Activated naive CD4-positive, alpha-beta T cell treated with anti-CD3 and anti-CD28 coated beads, Interleukin-2, amount 50 U/mL, for 72 hours (primary cell): Measurements from ENCODE around the gene TAF1D. TPM values are rescaled to one million over a fixed set of nuclear protein-coding genes. Genes with fewer than 3 reads are reported as not detected.
"Not testable (repeated sequence)": the region's sequence is repeated elsewhere in the genome, so short reads cannot be mapped to it uniquely, and the experiment has no call there.

Experiments
- ATAC-seq, 2 donors: fragments of 150-1000 bp; cut with Tn5 transposase; 2 replicates each; pipeline ENCODE4 v1.10.0; 2021; ENCODE audit warnings: mild to moderate bottlenecking in 2 of 2, moderate library complexity in 2 of 2
- DNase-seq, 2 donors: peaks; one replicate each; pipeline ENCODE4 v3.0.0; 2021 to 2022; ENCODE audit warnings: low spot score in 2 of 2
- H3K27ac Mint-ChIP-seq, 2 donors: one replicate each; pipeline ENCODE4 v1.8.0; 2022; ENCODE audit warnings: mild to moderate bottlenecking in 2 of 2, mixed read lengths in 2 of 2
- H3K36me3 Mint-ChIP-seq, 2 donors: one replicate each; pipeline ENCODE4 v1.8.0; 2022; ENCODE audit warnings: mixed read lengths in 2 of 2
- H3K9me3 Mint-ChIP-seq, 2 donors: one replicate each; pipeline ENCODE4 v1.8.0; 2022; ENCODE audit warnings: mixed read lengths in 2 of 2
- total RNA-seq, 2 donors: library from RNA; stranded (reverse); gene quantifications; one replicate each; pipeline ENCODE4 v1.2.3, GENCODE V29; 2022

Gene TAF1D
- total RNA-seq, 2 donors from 2014 or later = 236 to 541 TPM

- ATAC-seq (no peak), DNase-seq (no peak)
- H3K27ac Mint-ChIP-seq = no peak overlapping the region
- H3K9me3 Mint-ChIP-seq = no peaks in the 10 kb centered on the region
- peaks cover 8 to 14% of the 10 kb centered on the region in 2 donors for H3K36me3 Mint-ChIP-seq
Observed at GRCh38 chr11:93757924-93758865, 16.9 kb upstream of the TAF1D start.

GRCh38 chr11:93757301-93757700 lies 16.0 kb upstream of the TAF1D start:
- Mint-ChIP-seq H3K9me3 (no peaks in the 10 kb centered on the region), H3K36me3 (peaks cover 8 to 14% of the 10 kb centered on the region in 2 donors), H3K27ac (no peak overlapping the region)
- DNase-seq = no peak
- no peak for ATAC-seq

DNA sequence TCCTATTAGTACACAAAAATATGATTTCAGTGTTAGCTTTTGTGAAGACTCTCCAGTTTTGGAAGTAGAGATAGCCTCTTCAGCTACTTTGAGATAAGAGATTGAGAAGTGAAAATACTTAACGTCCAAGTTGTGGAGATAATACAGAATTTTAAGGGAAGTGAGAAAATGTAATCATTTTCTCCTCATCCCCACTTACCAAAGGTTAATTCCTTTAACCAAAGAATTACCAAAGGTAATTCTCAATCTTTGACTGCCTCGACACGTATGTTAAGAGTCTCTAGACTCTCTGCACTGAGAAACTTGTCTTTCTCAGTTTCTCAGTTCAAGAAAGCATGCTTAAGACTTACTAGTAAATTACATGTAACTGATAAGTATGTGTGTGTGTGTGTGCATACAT lies 15.5 kb upstream of the TAF1D start:
- no peak overlapping the region for H3K27ac Mint-ChIP-seq
- DNase-seq (no peak), ATAC-seq (no peak)
- peaks cover 8 to 14% of the 10 kb centered on the region in 2 donors for H3K36me3 Mint-ChIP-seq
- H3K9me3 Mint-ChIP-seq = no peaks in the 10 kb centered on the region

GRCh38 chr11:93753241-93753640 lies 11.9 kb upstream of the TAF1D start:
- H3K27ac Mint-ChIP-seq = no peak overlapping the region
- H3K36me3 Mint-ChIP-seq = peaks cover 7 to 8% of the 10 kb centered on the region in 2 donors
- H3K9me3 Mint-ChIP-seq = no peaks in the 10 kb centered on the region
- DNase-seq = no peak
- ATAC-seq = no peak

GRCh38 chr11:93751001-93751400 lies 9.7 kb upstream of the TAF1D start:
- DNase-seq (no peak), ATAC-seq (no peak)
- no peak overlapping the region for H3K27ac Mint-ChIP-seq
- H3K9me3 Mint-ChIP-seq = no peaks in the 10 kb centered on the region
- H3K36me3 Mint-ChIP-seq = no peaks in the 10 kb centered on the region

GRCh38 chr11:93747122-93747521 lies 5.8 kb upstream of the TAF1D start:
- no peak for DNase-seq
- no peak for ATAC-seq
- Mint-ChIP-seq H3K9me3 (no peaks in the 10 kb centered on the region), H3K36me3 (no peaks in the 10 kb centered on the region), H3K27ac (no peak overlapping the region)

DNA sequence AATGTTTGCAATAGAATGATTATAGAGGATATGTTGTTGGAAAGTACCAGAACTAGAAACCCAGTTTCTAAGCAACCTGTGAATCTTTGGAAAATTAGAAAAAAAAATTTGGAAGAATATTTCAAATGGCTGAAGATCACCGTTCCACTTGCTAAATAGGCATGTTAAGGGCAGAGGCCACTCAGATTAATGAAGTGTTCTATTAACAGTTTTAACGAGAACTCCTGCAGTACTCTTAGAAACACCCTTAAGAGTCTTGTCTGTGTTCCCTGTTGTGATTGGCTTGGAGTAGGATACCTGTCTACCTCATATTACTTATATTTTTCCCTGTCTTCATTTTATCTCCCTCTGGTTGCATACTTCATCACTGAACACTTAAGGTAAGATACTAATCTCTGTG lies 4.8 kb upstream of the TAF1D start:
- Mint-ChIP-seq H3K9me3 (no peaks in the 10 kb centered on the region), H3K27ac (no peak overlapping the region), H3K36me3 (peaks cover 7 to 9% of the 10 kb centered on the region in 2 donors)
- ATAC-seq (no peak), DNase-seq (no peak)

GRCh38 chr11:93745005-93745755 lies 3.9 kb upstream of the TAF1D start:
- not testable (repeated sequence) for H3K27ac Mint-ChIP-seq, ATAC-seq, DNase-seq, H3K9me3 Mint-ChIP-seq
- H3K36me3 Mint-ChIP-seq = peaks cover 16 to 17% of the 10 kb centered on the region in 2 donors

DNA sequence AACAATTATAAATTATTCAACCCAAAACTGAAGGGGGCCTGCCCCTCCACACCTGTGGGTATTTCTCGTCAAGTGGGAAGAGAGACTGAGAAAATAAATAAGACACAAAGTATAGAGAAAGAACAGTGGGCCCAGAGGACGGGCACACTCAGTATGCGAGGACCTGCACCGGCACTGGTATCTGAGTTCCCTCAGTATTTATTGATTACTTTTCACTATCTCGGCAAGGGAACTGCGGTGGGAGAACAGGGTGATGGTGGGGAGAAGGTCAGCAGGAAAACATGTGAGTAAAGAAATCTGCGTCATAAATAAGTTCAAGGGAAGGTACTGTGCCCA lies 3.3 kb upstream of the TAF1D start:
- H3K27ac Mint-ChIP-seq = no peak overlapping the region
- no peaks in the 10 kb centered on the region for H3K9me3 Mint-ChIP-seq
- no peak for DNase-seq
- peaks cover 22% of the 10 kb centered on the region in 2 donors for H3K36me3 Mint-ChIP-seq
- ATAC-seq = no peak

- Mint-ChIP-seq H3K9me3 (no peaks in the 10 kb centered on the region), H3K27ac (peak overlapping the region; percentile 88 to 100), H3K36me3 (peaks cover 35 to 36% of the 10 kb centered on the region in 2 donors)
- DNase-seq (no peak), ATAC-seq (no peak)
Observed at GRCh38 chr11:93743291-93743690, 2.0 kb upstream of the TAF1D start.

- Mint-ChIP-seq H3K9me3 (no peaks in the 10 kb centered on the region), H3K27ac (peak overlapping the region; percentile 100), H3K36me3 (peaks cover 49 to 50% of the 10 kb centered on the region in 2 donors)
- ATAC-seq = peak; percentile 11 to 38
- DNase-seq = no peak
Observed at GRCh38 chr11:93741882-93742226, 559 bp upstream of the TAF1D start.

GRCh38 chr11:93740730-93741093 lies 583 bp downstream of the TAF1D start:
- Mint-ChIP-seq H3K36me3 (peaks cover 59 to 61% of the 10 kb centered on the region in 2 donors), H3K9me3 (no peaks in the 10 kb centered on the region), H3K27ac (peak overlapping the region; percentile 100)
- ATAC-seq (peak; percentile 36 to 52), DNase-seq (peak in 1 of 2 donors; percentile 61)

GRCh38 chr11:93740031-93740729 lies 1.1 kb downstream of the TAF1D start:
- ATAC-seq (peak; percentile 3 to 5), DNase-seq (peak in 1 of 2 donors; percentile 22)
- Mint-ChIP-seq H3K9me3 (no peaks in the 10 kb centered on the region), H3K27ac (peak overlapping the region; percentile 100), H3K36me3 (peaks cover 60 to 62% of the 10 kb centered on the region in 2 donors)

GRCh38 chr11:93738647-93739081 lies 2.6 kb downstream of the TAF1D start:
- peaks cover 69 to 74% of the 10 kb centered on the region in 2 donors for H3K36me3 Mint-ChIP-seq
- no peaks in the 10 kb centered on the region for H3K9me3 Mint-ChIP-seq
- H3K27ac Mint-ChIP-seq = peak overlapping the region; percentile 91 to 100
- DNase-seq (no peak), ATAC-seq (no peak)

- ATAC-seq (peak; percentile 31 to 37), DNase-seq (no peak)
- H3K27ac Mint-ChIP-seq = peak overlapping the region; percentile 91 to 100
- peaks cover 69 to 80% of the 10 kb centered on the region in 2 donors for H3K36me3 Mint-ChIP-seq
- no peaks in the 10 kb centered on the region for H3K9me3 Mint-ChIP-seq
Observed at GRCh38 chr11:93737904-93738612, 3.2 kb downstream of the TAF1D start.

GRCh38 chr11:93736129-93736528 lies 5.2 kb downstream of the TAF1D start:
- peaks cover 60 to 83% of the 10 kb centered on the region in 2 donors for H3K36me3 Mint-ChIP-seq
- no peaks in the 10 kb centered on the region for H3K9me3 Mint-ChIP-seq
- no peak for ATAC-seq
- peak overlapping the region in 1 of 2 donors; percentile 82 for H3K27ac Mint-ChIP-seq
- no peak for DNase-seq
